ENCODE results near the gene SOAT1.

DNA sequence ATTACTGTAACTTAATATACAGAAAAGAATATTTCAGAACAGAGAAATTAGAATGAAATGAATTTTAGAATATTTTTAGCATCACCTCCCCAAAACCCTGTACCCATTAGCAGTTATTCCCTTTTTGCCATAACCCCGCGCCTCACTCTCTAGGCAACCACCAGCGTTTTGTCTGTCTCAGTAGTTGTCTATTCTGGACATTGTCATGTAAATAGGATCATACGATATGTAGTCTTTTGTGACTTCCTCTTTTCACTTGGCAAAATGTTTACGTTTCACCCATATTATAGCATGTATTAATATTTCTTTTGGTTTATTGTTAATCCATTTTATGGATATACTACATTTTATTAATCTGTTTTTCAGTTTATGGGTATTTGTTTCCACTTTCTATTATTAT is 24.9 kb downstream of the SOAT1 start:
- TF ChIP-seq, protein P1, sequence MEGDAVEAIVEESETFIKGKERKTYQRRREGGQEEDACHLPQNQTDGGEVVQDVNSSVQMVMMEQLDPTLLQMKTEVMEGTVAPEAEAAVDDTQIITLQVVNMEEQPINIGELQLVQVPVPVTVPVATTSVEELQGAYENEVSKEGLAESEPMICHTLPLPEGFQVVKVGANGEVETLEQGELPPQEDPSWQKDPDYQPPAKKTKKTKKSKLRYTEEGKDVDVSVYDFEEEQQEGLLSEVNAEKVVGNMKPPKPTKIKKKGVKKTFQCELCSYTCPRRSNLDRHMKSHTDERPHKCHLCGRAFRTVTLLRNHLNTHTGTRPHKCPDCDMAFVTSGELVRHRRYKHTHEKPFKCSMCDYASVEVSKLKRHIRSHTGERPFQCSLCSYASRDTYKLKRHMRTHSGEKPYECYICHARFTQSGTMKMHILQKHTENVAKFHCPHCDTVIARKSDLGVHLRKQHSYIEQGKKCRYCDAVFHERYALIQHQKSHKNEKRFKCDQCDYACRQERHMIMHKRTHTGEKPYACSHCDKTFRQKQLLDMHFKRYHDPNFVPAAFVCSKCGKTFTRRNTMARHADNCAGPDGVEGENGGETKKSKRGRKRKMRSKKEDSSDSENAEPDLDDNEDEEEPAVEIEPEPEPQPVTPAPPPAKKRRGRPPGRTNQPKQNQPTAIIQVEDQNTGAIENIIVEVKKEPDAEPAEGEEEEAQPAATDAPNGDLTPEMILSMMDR (IDR thresholded peaks at IDR 0.05) = no peak
- TF ChIP-seq POLR2A (IDR thresholded peaks at IDR 0.05) = no peak

Measured in thyroid gland (tissue), 4 donors.